Stimulated activated CD8-positive, alpha-beta memory T cell treated with anti-CD3 and anti-CD28 coated beads, Interleukin-4, amount 100 ng/mL, for 1 hour (primary cell): ENCODE measurements around the gene CDK18.

ENCODE experiments used
- DNase-seq, 2 donors: peaks; one replicate each; pipeline ENCODE4 v3.0.0-alpha.2; 2020; ENCODE audit warnings: low read depth in 2 of 2, low spot score in 1 of 2

Gene CDK18

DNA sequence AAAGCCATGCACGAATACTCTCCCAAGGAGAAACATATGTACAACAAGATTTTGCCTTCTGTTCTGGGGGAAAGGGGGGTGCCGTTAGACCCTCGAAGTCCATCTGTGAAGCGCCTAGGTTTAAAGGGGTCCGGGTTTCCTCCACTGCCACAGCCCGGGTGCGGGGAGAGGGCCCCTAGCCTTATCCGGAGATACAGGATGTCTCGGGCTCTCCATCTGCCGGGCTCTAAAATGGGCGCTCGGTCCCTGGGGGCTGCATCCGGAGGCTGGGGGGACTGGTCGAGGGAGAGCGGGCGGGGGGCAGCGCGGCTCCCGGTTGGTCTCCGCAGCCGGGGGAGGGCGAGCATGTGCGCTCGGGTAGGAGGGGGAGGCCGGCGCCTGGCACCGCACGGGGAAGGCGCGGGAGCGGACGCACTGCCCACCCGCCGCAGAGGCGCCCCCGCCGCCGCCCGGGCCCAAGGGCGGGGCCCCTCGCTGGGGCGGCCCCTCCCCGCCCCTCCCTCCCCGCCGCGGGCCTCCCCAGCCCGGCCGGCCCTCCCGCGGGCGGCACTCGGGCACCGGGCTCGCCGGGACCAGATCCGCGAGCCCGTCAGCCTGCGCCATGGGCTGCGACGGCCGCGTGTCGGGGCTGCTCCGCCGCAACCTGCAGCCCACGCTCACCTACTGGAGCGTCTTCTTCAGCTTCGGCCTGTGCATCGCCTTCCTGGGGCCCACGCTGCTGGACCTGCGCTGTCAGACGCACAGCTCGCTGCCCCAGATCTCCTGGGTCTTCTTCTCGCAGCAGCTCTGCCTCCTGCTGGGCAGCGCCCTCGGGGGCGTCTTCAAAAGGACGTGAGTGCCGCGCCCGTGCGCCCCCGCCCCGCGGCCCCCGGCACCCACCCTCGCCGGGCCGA is 64.2 kb downstream of the CDK18 start:
- no peak for DNase-seq

DNA sequence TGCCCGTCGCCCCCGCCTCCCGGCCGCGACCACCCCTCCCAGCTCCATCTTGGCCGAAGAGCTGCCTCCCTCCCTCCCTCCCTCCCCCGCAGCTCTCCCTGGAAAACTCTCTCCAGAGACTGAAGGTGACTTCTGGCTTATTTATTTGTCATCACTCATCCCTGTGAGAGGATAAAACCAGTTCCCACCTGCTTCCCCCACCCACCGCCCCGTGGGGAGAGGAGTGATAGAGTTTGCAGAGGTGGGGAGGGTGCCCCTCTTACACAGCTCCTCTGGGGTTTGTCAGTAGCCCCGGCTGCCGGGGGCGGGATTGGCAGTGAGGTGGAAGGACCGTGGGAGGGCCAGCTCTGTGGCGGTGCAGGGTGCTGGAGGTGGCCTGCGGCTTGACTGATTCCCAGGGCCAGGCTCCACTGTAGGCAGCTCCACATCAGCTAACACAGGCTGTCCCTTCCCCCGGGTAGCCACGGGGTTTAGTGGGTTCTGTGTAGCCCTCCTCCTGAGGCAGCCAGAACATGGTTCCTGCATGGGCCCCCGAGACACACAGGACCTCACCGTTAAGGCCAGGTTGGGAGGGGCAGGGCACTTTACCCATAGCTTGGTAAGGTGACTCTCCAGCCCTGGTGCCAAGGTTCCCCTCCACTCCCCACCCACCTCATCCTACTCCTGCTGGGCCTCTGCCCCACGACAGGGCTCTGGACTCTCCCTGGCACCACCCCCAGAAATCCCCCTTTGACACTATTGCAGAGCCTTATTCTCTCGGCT is 65.1 kb downstream of the CDK18 start:
- DNase-seq, result no peak

DNA sequence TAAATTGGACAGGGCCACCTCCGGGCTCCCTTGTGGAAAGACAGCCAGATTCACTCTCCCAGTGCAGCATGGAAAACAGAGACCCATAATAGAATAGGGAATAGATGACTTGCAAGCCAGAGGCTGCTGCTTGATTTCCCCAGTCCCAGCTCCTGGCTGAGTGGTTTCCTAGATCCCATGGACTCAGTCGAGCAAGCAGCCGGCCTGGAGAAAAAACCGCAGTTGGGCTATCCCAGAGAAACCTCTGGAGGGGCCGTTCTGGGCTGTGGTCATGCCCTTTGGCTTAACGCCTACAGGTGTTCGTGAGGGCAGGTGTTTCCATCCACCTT is 65.7 kb downstream of the CDK18 start:
- DNase-seq, result no peak

DNA sequence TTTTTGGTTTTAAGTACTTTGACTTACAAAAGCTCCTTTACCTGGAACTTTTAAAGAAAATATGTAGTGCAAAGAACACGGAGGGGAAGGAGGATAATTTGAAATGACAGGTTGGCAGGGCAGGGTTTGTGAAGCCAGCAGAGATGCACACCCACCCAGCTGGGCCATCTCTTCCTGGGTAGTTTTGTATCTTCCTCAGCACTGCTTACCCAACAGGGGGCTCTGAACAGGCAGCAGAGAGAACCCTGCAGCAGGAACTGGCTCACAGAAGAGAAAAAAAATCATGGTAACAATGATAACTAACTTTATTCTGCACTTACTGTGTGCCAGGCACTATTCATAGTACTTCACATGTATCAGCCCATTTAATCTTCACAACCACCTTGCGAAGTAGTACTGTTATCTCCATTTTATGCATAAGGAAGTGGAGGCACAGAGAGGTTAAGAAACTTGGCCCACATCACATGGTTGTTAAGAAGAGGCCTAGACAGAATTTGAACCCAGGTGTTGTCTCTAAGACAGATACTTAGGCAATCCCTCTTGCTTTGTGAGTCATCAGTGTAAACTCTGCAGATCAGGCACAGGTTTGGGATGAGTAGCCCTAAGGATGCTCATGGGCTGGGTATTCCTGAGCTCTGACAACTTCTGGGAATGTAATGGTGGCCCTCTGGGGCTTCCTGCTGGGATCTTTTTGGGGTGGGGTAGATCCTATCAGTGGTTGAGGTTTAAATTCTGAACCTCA is 66.5 kb downstream of the CDK18 start:
- no peak for DNase-seq

DNA sequence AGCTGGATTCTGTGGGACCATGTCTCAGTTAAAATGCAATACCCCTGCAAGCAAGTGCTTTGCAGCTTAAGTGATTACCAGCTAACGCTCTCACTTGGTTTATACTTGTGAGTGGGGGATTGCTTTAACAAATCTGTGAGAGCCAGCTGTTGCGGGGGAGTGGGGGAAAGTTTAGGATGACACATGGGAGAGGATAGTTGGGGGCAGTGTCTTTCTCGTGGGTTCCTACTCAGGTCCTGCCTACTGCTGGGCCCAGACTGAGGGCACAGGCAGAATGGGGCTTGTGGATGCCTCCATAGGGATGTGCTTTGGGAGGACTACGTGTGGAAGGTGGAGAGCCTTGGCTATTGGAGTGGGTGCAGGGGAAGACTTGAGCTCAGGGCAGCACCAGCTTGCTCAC is 67.3 kb downstream of the CDK18 start:
- no peak for DNase-seq

DNA sequence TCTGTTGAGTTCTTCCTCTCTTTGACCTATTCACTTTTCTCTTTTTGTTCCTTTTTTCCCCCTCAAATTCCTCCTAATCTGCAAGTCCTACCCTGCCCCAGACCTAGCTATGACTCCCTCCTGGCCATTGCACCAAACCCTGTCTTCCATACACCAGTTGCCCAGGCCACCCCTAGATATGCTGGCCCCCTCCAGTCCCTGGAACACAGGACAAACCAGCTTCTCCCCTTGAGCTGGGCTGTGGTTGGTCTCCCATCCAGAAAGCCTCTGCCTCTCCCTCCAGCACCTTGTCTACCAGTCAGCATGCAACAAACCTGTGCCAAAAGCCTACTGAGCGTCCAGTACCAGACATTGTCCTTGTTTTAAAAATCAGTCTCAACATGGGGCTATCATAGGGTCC is 68.0 kb downstream of the CDK18 start:
- DNase-seq, result no peak

DNA sequence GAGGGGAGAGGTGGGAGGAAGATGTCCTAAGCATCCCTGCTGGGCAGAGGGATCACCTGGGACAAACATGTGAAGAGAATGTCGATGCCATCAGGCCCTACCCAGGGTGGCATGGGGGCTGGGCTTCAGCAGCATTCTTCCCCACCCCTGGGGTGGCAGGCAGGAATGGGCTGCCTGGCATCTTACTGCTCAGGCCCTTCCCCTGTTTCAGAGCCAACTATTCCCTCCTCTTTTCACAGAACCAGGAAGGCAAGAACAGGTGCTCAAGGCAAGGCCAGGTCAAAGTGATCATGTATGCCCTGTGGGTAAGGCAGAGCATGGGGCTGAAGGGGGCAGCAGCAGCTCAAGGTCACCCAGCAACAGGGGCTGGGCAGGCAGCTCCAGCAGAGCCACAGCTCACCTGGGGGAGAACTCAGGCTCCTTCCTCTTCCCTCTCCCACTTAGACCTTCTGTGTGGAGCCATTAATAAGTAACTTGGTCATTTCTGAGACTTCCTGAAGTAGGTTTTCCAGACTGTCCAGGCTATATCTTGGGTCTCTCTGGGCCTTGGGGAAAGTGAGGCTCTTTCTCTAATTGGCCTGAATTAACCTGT is 70.9 kb downstream of the CDK18 start:
- no peak for DNase-seq

DNA sequence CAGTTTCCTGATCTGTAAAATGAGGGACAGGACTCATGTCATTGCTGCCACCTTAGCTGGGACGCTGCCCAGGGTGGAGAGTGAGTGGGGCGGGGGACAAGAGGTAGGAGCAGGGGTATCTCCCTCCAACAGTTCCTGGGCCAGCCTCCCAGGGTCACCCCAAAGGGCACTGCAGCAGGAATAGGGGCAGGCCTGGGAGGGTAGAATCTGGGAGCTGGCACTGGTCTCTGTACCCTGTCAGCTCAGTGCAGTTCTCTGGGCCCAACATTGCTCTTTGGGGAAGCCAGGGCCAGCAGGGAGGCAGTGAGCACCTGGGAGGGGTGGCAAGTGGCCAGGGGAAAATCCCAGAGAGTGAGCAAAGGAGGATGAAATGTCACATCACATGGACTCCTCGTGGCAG is 71.5 kb downstream of the CDK18 start:
- no peak for DNase-seq

DNA sequence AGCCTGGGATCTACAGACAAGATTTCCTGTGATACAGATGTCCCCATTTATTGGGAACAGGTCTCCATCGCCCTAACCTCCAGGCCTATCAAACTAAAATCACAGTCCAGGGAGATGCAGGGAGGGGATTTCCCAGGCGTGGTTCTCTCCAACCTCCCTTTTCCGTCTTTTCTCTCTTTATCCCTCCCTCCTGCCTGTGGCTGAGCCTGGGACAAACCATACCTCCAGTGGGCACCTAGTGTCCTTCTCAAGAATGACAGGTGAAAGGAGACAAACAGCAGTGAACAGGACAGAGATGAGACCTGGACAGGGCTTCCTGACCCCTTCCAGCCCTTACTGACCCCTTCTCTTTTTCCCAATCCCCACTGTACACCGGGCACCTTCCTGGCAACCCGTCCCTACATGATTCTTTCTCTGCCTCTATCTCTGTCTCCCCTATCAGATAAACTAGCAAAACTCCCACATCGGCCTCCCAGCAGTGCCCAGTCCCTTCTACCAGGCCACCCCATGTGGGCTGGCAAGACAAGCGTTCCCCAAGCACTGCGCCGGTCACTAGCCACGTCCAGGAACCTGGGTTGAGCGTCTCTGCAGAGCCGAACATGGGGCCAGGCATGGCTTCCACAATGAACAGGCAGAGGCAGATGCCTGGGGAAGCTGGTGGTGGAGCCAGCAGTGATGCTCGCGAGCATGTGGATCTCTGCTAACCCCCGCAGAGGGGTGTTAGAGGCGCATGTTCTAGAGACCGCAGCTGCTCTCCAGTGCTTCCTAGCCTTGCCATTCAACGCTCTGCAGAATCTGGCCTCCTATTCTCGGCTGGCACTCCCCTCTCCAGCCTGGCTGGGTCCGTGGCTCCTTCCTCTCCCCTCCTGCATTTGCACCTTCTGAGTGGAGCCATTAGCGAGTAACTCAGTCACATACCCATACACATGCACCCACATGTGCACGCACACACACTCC is 72.6 kb downstream of the CDK18 start:
- no peak for DNase-seq

DNA sequence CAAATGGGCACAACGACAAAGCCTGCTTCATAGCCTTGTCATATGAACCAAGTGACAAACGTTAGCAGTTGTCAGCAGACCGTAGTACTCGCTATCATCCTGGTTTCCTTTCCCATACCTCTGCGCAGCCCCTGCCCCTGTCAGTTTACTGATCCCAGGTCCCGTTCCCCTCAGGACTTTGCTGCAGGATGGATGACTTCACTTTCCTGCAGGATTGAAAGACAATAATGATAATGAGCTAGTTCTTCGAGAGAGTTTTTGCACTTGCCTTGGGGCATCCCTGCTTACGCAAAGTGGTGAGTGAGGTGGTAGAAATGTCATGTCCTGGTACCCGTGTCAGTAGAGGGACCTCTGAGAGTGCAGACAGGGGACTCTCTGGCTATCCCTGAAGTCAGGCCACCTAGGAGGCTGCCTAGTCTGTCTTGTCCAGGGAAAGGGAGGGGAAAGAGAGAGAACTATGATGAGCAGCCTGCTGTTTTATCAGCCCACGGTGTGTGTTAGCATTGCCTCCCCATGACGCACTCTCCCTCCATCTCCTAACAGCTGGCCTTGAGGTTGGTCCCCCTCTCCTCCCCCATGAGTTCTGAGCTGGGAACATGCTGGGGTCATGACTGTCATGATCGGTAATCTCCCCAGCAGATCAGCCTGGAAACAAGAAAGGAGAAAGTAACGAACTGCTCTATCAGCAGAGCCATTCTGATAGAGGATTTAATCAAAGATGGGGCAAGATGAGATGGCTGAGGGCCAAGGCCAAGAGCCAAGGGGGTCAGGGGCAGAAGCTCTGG is 73.6 kb downstream of the CDK18 start:
- DNase-seq, result no peak

DNA sequence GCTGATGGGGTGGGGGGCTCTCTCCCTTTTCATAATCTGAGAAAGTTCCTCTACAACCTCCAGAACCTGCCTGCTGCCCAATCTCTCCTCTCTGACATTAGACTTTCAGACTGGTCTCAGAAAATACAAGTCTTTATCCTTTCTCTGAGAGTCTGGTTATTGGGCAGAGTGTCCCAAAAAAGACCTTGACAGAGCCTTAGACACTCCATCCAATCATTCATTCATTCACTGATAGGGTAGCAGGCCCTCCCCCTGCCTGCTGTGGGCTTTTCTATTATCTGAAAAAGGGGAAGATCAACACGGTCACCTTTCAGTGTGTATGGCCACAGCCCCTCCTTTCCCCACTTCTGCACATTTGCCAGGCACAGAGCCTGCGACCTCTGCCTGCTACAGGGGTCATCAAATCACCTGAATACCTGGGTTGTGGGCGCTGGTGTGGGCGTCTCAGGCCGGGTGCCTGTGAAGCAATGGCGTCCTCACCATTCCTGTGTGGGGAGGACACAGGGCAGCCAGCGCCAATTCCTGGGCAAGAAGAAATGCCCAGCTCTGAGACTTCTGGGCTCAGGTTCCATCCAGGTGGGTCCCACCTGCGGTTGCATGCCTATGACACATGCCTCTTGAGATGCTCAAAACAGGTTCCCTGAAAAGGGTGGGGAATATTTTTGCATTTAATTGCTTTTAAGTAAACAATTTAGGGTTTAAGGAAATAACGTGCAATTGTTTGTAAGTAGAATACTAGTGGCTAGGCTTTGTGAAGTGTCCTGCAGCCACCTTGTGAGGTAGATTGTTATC is 74.5 kb downstream of the CDK18 start:
- DNase-seq, result no peak

DNA sequence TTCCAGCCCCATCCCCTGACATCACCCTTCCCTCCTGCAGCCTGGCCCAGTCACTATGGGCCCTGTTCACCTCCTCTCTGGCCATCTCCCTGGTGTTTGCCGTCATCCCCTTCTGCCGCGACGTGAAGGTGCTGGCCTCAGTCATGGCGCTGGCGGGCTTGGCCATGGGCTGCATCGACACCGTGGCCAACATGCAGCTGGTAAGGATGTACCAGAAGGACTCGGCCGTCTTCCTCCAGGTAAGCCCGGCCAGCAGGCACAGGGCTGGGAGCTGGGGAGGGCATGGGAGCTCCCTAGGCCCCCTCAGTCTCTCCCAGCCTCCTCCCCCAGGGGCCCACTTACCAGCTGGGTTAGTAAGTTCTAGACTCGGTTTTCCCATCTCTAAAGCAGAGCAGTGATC is 75.2 kb downstream of the CDK18 start:
- DNase-seq, result no peak

DNA sequence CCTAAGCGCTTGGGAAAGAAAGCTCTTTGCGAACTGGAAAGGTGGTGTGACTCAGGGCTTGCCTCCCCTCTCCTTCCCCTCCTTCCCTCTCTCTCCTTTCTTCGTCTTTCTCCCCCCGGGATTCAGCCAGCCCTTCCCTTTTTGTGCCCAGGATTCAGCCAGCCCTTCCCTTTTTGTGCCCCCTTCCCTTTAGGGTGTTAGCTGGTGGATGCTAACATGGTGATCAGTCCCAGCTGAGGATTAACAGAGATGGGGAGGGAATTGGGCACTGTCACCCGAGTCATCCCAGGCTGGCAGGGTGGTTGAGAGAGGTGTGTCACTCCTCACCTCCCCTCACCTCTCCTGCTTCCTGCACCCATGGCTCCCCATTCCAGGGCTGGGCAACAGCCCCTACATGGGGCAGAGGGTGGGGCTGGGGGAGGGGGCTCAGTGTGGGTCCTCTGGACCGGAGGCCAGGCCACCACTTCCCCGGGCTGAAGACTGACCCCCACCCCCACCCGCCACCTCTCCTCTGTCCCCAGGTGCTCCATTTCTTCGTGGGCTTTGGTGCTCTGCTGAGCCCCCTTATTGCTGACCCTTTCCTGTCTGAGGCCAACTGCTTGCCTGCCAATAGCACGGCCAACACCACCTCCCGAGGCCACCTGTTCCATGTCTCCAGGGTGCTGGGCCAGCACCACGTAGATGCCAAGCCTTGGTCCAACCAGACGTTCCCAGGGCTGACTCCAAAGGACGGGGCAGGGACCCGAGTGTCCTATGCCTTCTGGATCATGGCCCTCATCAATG is 75.9 kb downstream of the CDK18 start:
- no peak for DNase-seq

DNA sequence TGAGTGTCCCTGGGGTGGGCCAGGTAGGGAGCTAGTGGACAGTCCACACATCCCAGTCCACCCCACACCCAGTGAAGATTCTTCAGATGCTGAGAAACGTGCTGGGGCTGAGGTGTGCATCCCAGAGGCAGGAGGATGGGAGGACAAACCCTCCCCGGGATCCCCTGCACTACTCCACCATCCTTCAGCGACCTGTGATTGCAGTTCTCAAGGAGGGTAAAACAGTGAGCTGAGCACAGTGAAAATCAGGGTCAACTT is 76.4 kb downstream of the CDK18 start:
- no peak for DNase-seq

DNA sequence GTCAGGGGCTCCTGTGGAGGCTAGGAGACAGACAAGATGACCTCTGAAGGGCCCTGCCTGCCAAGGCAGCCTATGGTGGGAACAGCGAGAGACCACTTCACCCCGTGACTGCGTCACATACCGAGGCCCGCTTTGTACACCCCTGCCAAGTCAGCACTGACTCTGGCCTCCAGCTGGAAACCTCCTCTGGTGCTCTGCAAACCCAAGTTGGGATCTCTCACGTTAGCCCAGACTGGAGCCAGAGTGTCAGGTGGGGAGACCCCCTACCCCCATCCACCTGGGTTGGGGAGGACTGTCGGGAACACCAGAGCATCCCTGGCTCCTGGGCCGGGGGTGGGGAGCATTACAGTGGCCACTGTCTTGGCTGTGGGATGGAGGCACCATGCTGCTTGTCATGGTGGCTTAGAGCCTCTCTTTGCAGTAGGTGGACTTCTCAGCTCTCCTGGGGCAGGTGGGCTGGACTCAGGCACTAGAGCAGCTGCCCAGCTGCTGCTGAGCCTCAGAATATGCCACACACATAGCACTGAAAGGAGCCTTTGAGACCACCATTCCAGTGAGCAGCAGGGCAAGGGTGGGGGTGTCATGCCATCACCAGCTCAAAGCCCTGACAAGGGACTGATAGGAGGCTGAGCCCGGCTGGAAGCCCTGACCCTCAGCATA is 77.0 kb downstream of the CDK18 start:
- DNase-seq, result no peak

DNA sequence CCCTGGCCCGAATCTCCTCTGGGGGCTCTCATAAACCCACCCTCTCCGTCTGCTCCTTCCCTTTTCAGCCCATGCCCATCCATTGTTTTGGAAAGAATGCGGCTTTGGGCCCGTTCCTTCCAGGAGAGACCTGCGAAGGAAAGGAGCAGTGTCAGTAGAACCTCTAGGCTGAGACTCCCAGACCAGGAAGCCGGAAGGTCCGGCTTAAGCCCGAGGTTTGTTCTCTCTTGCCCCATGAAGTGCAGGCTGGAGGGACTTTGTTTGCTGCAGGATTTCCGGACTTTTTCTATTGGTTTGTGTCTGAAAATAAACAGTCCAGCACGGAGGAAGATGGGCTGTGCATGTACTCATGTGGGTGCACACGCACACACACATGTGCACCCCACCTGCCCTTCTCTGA is 77.6 kb downstream of the CDK18 start:
- DNase-seq, result no peak
